Smooth muscle cell (in vitro differentiated cells): Measurements from ENCODE around the gene RERE. TPM values are rescaled to one million over a fixed set of nuclear protein-coding genes. Genes with fewer than 3 reads are reported as not detected.
"Not testable (repeated sequence)": the region's sequence is repeated elsewhere in the genome, so short reads cannot be mapped to it uniquely, and the experiment has no call there.

Experiments
- DNase-seq: peaks from one replicate; lab custom pipeline; 2025; ENCODE audit not compliant: unreplicated experiment; lab: John Stamatoyannopoulos, UW
- H2AFZ ChIP-seq: fragments of 200-600 bp; sonication (generic); 2 replicates; pipeline ENCODE4 v1.6.0; 2016; ENCODE audit warnings: antibody characterized with exemption, low read depth, mild to moderate bottlenecking
- H3F3A ChIP-seq: fragments of 200-600 bp; sonication (generic); 2 replicates; pipeline ENCODE4 v1.6.0; 2017; ENCODE audit warnings: antibody characterized with exemption, low read depth
- H3K27ac ChIP-seq: fragments of 200-600 bp; sonication (generic); 2 replicates; pipeline ENCODE4 v1.5.1; 2016; ENCODE audit warnings: low read depth, mild to moderate bottlenecking
- H3K27me3 ChIP-seq: fragments of 200-600 bp; sonication (generic); 2 replicates; pipeline ENCODE4 v1.6.1; 2016; ENCODE audit warnings: low read depth, mild to moderate bottlenecking
- H3K36me3 ChIP-seq: fragments of 200-600 bp; sonication (generic); 2 replicates; pipeline ENCODE4 v1.5.1; 2016; ENCODE audit warnings: low read depth
- H3K4me1 ChIP-seq: fragments of 200-600 bp; sonication (generic); 2 replicates; pipeline ENCODE4 v1.5.1; 2016; ENCODE audit warnings: low read depth
- H3K4me2 ChIP-seq: fragments of 200-600 bp; sonication (generic); 2 replicates; pipeline ENCODE4 v1.6.0; 2016; ENCODE audit warnings: mild to moderate bottlenecking
- H3K4me3 ChIP-seq: fragments of 200-600 bp; sonication (generic); 2 replicates; pipeline ENCODE4 v1.5.1; 2016; ENCODE audit warnings: mild to moderate bottlenecking
- H3K79me2 ChIP-seq: fragments of 200-600 bp; sonication (generic); 2 replicates; pipeline ENCODE4 v1.6.0; 2016; ENCODE audit warnings: low read depth, mild to moderate bottlenecking
- H3K9ac ChIP-seq: fragments of 200-600 bp; sonication (generic); 2 replicates; pipeline ENCODE4 v1.6.0; 2016; ENCODE audit warnings: low read depth
- H3K9me3 ChIP-seq: fragments of 200-600 bp; sonication (generic); replicated peaks from 2 replicates; pipeline ENCODE4 v1.5.1; 2016; ENCODE audit warnings: low read depth
- H4K20me1 ChIP-seq: fragments of 200-600 bp; sonication (generic); 2 replicates; pipeline ENCODE4 v1.6.0; 2016; ENCODE audit warnings: low read depth
- WGBS: methylation state at CpG from one replicate; pipeline ENCODE4 v1.1.7; 2016; ENCODE audit warnings: low lambda C conversion rate; 5-methylcytosine and 5-hydroxymethylcytosine counted together
- polyA plus RNA-seq: library from polyadenylated mRNA; unstranded; fragments of >200 nt; fragmentation: Nextera tagmentation; extraction: Ambion mirVana; gene quantifications from 2 replicates; pipeline ENCODE4 v1.2.1, GENCODE V29; 2016
- total RNA-seq: library from RNA; depleted of rRNA; stranded (reverse); fragments of >200 nt; gene quantifications from 2 replicates; pipeline ENCODE4 v1.2.3, GENCODE V29; 2014
- TF ChIP-seq, protein P1 (sequence below): fragments of 200-600 bp; sonication (generic); IDR thresholded peaks from 2 replicates; pipeline ENCODE4 v1.5.1; 2017; ENCODE audit warnings: borderline replicate concordance, mild to moderate bottlenecking, antibody characterized with exemption; ENCODE audit not compliant: insufficient read depth, poor library complexity, severe bottlenecking

The RERE gene
- total and polyA plus RNA-seq, 2 experiments from 2014 or later, result 45.6 to 59.2 TPM

DNA sequence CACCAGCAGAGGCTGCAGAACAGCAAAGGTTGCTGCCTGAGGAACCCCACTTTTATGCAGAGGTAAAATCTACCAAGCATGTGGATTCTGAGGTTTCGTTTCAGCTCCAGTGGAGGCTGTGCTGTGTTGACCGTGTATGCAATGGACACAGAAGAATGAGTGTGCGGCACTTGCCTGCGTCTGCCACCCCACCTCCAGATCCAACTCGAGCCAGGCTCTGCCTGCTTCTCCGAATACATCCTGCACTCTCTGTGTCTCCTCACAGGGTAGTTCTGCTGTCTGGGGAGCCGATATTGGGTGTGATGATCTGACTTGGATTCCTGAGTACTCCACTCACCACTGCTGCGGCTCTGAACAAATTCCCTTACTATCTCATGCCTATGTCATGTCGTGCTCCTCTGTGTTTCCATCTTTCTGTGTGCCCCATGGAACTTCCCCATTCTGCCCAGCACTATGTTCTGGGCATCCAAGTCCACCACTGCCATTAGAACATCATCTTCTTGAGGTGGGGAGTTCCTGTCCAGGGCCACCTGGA is 369.8 kb downstream of the RERE start:
- H4K20me1 ChIP-seq, result peaks cover 28% of the 10 kb centered on the region

DNA sequence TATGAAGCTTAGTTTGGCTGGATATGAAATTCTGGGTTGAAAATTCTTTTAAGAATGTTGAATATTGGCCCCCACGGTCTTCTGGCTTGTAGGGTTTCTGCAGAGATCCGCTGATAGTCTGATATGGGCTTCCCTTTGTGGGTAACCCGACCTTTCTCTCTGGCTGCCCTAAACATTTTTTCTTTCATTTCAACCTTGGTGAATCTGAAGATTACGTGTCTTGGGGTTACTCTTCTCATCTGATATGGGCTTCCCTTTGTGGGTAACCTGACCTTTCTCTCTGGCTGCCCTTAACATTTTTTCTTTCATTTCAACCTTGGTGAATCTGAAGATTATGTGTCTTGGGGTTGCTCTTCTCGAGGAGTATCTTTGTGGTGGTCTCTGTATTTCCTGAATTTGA is 371.3 kb downstream of the RERE start:
- not testable (repeated sequence) for H3K9ac ChIP-seq, H3K4me2 ChIP-seq, H3K36me3 ChIP-seq, H3K4me3 ChIP-seq, H3K27ac ChIP-seq, H3K27me3 ChIP-seq, H2AFZ ChIP-seq, DNase-seq, H3K9me3 ChIP-seq
- Histone ChIP-seq H4K20me1 (peaks cover 30% of the 10 kb centered on the region), H3K79me2 (peaks cover 47% of the 10 kb centered on the region), H3F3A (peaks cover 17% of the 10 kb centered on the region), H3K4me1 (peaks cover 27% of the 10 kb centered on the region)
- WGBS, result 96% methylated on average over 5 of the region's 5 CpGs

More for the DNA sequence above, 369.8 kb downstream of the RERE start:
- Histone ChIP-seq H3K36me3 (no peaks in the 10 kb centered on the region), H3K4me1 (peaks cover 27% of the 10 kb centered on the region), H2AFZ (no peak overlapping the region), H3K9ac (peak overlapping the region; percentile 75), H3K9me3 (no peaks in the 10 kb centered on the region), H3F3A (peaks cover 21% of the 10 kb centered on the region), H3K27me3 (no peaks in the 10 kb centered on the region), H3K4me3 (no peak overlapping the region), H3K79me2 (peaks cover 47% of the 10 kb centered on the region), H3K27ac (peak overlapping the region; percentile 94), H3K4me2 (peak overlapping the region; percentile 81)
- 37% methylated on average over 9 of the region's 9 CpGs for WGBS
- DNase-seq, result no peak
- TF ChIP-seq, protein P1, sequence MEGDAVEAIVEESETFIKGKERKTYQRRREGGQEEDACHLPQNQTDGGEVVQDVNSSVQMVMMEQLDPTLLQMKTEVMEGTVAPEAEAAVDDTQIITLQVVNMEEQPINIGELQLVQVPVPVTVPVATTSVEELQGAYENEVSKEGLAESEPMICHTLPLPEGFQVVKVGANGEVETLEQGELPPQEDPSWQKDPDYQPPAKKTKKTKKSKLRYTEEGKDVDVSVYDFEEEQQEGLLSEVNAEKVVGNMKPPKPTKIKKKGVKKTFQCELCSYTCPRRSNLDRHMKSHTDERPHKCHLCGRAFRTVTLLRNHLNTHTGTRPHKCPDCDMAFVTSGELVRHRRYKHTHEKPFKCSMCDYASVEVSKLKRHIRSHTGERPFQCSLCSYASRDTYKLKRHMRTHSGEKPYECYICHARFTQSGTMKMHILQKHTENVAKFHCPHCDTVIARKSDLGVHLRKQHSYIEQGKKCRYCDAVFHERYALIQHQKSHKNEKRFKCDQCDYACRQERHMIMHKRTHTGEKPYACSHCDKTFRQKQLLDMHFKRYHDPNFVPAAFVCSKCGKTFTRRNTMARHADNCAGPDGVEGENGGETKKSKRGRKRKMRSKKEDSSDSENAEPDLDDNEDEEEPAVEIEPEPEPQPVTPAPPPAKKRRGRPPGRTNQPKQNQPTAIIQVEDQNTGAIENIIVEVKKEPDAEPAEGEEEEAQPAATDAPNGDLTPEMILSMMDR, result no peak

- 65% methylated on average over 1 of the region's 1 CpG for WGBS
- Histone ChIP-seq H3K4me2 (no peak overlapping the region), H3K79me2 (peaks cover 36% of the 10 kb centered on the region), H3F3A (peaks cover 13% of the 10 kb centered on the region), H3K9ac (no peak overlapping the region), H3K27ac (no peak overlapping the region), H3K4me1 (peaks cover 25% of the 10 kb centered on the region), H3K9me3 (no peaks in the 10 kb centered on the region), H2AFZ (no peak overlapping the region), H4K20me1 (peaks cover 33% of the 10 kb centered on the region), H3K27me3 (no peaks in the 10 kb centered on the region), H3K36me3 (no peaks in the 10 kb centered on the region), H3K4me3 (no peak overlapping the region)
- TF ChIP-seq, protein P1, result no peak
- DNase-seq, result no peak
These were observed 373.8 kb downstream of the RERE start for GRCh38 chr1:8443558-8444194.

GRCh38 chr1:8441426-8441825 is 376.0 kb downstream of the RERE start:
- 89% methylated on average over 3 of the region's 3 CpGs for WGBS
- Histone ChIP-seq H3K4me3 (no peak overlapping the region), H4K20me1 (peaks cover 37% of the 10 kb centered on the region), H2AFZ (no peak overlapping the region), H3K9me3 (no peaks in the 10 kb centered on the region), H3K27me3 (no peaks in the 10 kb centered on the region), H3F3A (peaks cover 15% of the 10 kb centered on the region), H3K4me2 (no peak overlapping the region), H3K36me3 (no peaks in the 10 kb centered on the region), H3K27ac (no peak overlapping the region), H3K4me1 (peaks cover 18% of the 10 kb centered on the region), H3K79me2 (peaks cover 52% of the 10 kb centered on the region), H3K9ac (no peak overlapping the region)
- DNase-seq, result no peak
- TF ChIP-seq, protein P1, result no peak
